Cardiac fibroblast (primary cell): ENCODE measurements around the gene SEMA5A.

Source experiments
- DNase-seq, 2 donors: peaks; one replicate each; pipeline versions ENCODE4 v3.0.0 to v3.0.0-alpha.2; 2010; ENCODE audit warnings: low read depth in 2 of 2
- H3K4me3 ChIP-seq, 2 donors: replicated peaks in 1 of 2; 1 replicate in 1 of 2; 2 replicates in 1 of 2; pipeline ENCODE4 v1.5.1; 2011; ENCODE audit warnings: low read depth in 2 of 2, low read length in 2 of 2, mild to moderate bottlenecking in 2 of 2, moderate library complexity in 1 of 2
- CTCF ChIP-seq: IDR thresholded peaks from one replicate; pipeline ENCODE4 v1.5.1; 2011; ENCODE audit warnings: low read depth, mild to moderate bottlenecking, low read length, inconsistent platforms

Gene SEMA5A

GRCh38 chr5:9502050-9502834, 43.6 kb downstream of the SEMA5A start:
- no peak overlapping the region for H3K4me3 ChIP-seq
- no peak for TF ChIP-seq CTCF
- peak in 1 of 2 donors; percentile 36 for DNase-seq

- no peak for DNase-seq
- H3K4me3 ChIP-seq: no peak overlapping the region
- TF ChIP-seq CTCF: no peak
Measured at GRCh38 chr5:9500625-9501024, 45.2 kb downstream of the SEMA5A start.

- no peak for DNase-seq
- TF ChIP-seq CTCF: no peak
- H3K4me3 ChIP-seq: no peak overlapping the region
Measured at GRCh38 chr5:9500193-9500592, 45.7 kb downstream of the SEMA5A start.

DNA sequence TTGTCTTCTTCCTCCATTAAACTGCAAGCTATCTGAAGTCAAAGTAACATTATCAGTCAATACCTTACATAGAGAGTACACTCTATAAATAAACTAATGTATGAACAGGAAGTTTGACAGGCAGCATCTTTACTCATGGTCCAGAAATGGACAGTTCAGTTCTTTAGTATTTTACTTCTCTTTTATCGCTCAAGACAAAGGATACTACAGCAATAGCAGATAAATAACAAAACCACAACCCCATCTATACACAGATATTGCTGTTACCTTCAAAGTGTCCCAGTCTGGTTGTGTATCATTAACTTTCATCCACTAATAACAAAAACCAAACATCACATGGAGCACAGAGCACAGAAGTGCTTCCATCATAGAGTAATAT, 46.4 kb downstream of the SEMA5A start:
- DNase-seq: no peak
- no peak overlapping the region for H3K4me3 ChIP-seq
- no peak for TF ChIP-seq CTCF

DNA sequence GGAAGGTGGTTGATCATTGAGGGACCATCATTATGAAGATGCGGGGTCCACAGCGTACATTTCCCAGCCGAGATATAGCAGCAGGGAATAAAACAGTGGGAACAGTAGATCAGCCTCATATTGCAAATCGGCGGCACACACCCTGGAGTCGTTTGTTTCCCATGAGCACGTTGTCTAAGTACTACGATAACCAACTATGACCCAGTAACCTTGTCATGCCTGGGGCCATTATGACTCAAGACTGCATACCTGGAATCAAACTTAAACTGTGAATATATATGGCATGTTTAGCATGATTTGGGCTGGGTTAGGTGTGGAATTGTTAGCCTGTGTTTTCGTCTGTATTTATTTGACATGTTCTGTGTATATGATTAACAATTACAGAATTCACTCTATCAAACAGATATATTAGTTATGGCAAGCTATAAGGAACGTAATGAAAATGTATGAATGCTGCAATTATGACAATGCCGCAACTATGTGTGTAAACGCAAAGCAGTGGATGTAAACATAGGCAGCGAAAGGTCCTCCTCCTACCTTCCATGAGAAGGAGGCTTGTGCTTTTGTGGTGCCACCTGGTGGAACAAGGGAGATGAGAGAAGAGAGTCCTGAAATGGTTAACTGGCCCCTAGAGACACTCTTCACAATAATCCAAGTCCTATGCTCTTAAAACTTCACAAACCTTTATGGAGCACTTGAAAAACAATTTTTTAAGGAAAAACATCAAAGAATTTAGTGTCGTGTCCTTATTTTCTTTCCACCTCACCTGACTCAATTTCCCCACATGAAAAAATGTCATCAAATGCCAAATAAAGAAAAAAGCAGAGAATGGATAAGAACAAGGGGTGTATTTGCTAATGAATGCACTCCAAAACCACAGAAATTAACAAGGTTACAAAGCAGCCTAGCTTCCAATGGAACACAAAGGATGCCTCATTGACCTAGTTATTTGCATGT, 47.1 kb downstream of the SEMA5A start:
- peak; percentile 17 to 45 for DNase-seq
- no peak overlapping the region for H3K4me3 ChIP-seq
- peak; percentile 43 for TF ChIP-seq CTCF

- H3K4me3 ChIP-seq: no peak overlapping the region
- TF ChIP-seq CTCF: no peak
- DNase-seq: no peak
Measured at GRCh38 chr5:9497347-9497746, 48.5 kb downstream of the SEMA5A start.
